GM21447 (cell line): Measurements from ENCODE around the gene NKX1-1.

Source experiments
- ATAC-seq: cut with Tn5 transposase; IDR thresholded peaks from one replicate; pipeline ENCODE4 v1.9.1; 2021; ENCODE audit not compliant: unreplicated experiment

The NKX1-1 gene

DNA sequence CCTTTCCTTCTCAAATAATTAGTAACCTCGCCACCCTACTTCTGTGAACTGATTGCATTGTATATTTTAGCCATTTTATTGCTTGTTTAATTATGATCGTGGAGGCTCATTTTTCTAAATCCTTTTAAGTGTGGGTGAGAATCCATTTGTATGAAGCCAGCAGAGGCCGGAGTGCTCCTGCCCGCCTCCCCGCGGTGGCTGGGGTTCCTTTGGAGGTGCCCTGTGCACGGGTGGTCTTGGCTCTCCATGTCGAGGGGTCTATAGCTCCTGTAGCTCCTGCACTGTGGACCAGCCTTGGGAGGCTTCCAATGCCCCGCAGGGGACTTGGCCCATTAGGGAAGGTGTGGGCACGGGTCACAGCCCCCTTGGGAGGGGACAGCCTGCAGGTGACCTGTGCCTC lies 44.2 kb downstream of the NKX1-1 start:
- no peak for ATAC-seq

DNA sequence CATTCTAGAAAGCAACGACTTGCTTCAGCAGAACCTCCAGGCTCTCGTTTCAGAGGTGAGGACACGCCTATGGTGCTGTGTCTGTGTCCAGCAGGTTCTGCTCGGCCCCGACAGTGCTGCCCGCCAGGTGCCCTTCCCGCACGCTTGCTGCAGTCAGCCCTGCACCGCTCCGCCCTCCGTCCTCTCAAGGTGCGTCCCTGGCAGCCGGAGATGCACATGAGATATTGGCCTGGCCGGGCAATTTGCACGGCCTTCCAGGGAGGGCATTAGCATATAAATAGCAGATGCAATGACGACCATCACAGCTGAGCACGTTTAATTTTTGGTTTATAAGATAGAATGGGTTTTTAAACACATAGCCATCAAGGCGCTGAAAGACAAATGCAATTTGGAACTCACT lies 44.8 kb downstream of the NKX1-1 start:
- no peak for ATAC-seq

DNA sequence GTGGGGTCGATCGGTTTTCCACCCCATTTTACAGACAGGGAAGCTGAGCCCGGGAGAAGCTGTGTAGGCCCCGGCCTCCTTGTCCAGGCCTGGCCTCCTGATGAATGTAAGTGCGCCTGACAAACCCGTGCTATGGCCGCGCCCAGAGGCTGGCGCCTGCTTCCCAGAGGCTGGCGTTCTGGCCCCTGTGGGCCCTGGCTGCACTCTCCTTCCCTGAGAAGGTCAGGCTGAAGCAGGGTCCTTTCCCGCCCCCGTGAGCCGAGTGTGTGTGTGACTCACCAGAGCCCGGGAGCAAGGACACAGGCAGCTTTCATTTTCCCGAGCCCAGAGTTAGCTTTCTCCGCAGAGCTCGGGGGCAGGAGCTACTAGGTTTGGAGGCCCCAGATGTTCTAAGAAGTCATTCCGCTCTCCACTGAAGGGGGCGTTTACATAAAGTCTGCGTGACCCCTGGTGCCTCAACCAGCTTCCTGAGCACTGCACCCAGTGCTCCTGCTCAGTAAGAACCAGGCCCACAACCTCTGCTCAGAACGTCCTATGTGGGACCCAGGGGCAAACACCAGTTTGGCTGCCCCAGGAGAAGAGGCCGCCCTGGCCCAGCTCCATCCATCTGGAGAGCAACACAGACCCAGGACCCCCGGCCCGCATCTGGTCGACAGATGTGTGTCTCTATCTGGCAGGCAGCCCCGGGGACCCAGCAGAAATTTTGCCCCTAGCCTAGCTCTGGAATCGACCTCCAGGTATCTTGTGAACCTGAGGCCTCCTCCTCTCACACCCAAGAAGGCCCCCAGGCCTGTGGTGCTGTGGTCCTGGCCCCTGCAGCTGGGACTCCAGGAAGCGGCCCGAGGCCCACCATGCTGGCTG lies 45.6 kb downstream of the NKX1-1 start:
- no peak for ATAC-seq

DNA sequence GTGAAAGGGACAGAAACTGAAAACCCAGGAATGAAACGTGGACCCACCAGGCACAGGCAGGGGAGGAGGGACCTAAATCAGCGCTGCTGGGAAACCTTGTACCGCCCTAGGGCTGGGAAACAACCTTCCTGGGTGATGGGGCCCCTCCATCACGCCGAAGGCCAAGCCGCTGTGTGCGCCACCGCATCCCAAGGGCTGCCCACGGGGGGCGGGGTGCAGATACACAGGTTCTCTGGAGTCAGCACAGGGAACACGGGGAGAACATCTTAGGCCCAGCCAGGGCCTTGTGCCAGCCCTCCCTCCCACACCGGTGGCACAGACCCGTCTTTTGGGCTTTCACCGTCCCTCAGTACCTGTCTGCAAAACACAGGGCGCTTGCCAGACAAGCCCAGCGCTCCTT lies 46.3 kb downstream of the NKX1-1 start:
- no peak for ATAC-seq

DNA sequence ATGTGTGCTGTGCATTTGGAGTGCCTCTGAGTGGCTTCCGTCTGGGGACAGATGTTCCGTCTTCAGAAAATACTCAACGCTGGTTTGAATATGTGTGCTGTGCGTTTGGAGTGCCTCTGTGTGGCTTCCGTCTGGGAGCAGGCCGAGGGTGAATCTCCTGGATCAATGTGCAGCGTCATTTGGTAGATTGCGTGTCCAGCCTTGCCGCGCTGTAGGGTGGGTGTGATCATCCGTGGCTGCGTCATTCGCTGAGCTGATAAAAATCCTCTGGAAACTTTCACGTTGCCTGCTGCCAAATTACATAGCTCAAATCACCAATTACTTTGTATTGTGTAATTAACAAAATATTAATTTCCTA lies 47.1 kb downstream of the NKX1-1 start:
- no peak for ATAC-seq

DNA sequence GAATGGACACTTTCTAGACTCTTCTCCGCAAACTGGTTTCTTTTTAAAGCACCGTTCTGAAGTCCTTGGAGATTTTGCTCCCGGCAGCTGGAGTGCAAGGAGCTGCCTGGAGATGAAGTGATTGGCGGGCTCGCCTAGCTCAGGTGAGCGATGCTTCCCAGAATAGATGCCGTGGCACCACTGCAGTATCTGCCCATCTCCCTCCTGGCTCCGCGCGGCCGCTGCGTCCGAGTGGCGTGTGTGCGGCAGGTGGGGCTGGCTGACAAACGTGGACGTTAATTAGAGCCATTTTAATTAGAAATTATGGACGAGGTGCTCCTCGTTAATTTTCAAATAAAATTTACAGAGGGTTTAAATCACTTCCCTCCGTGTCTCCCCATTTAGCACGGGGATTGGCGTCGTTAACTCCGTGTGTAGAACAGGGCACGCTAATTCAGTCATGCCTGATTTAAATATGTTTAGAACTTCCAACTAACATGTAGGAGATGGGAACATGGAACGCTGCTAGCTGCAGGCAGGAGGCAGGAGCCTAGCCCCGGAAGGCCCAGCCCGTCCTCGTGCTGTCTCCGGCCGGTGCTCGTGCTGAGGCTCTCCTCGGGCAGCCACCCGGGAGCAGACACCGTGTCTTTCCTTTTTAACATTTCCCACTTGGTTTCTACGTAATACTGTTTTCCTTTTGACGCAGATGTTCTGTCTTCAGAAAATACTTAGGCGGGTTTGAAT lies 47.7 kb downstream of the NKX1-1 start:
- no peak for ATAC-seq

DNA sequence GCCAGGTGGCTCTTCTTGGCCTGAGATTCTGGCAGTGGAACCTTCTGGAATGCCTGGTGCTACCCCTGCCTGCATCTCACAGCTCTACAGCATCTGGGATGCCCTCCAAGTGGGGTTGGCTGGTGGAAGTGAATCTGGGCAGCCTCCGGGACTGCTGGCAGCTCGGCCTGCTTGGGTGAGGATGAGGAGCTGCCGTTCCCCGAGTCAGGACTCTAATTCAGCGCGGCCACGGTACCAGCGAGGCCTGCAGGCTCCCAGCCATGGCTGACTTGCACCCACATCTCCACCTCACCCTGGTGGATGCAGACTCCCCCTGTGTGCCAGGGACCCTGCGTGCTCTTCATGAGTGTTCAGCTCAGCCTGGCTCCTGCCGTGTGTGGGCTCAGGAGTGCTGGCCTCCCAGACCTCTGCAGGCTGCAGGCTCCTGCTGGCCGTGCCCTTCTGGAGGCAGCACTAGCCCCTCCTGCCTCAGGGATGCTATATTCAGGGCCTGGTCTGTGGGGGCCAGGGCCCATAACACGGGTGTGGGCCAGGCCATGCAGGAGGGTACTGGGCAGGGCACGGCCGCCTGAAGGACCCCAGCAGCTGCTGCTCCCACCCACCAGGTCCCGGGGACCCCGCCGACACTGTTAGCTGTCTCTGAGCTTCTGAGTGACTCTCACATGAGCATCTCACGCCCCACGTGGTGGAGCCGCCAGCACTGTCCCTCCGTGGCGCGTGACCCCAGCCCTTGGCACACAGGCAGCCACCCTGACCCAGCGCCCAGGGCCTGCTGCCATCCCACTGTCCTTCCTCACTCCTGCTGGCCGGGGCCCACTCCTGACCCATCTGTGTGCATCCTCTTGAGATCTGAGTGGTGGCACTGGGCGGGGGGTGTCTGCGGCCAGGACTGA lies 48.6 kb downstream of the NKX1-1 start:
- ATAC-seq, result no peak

DNA sequence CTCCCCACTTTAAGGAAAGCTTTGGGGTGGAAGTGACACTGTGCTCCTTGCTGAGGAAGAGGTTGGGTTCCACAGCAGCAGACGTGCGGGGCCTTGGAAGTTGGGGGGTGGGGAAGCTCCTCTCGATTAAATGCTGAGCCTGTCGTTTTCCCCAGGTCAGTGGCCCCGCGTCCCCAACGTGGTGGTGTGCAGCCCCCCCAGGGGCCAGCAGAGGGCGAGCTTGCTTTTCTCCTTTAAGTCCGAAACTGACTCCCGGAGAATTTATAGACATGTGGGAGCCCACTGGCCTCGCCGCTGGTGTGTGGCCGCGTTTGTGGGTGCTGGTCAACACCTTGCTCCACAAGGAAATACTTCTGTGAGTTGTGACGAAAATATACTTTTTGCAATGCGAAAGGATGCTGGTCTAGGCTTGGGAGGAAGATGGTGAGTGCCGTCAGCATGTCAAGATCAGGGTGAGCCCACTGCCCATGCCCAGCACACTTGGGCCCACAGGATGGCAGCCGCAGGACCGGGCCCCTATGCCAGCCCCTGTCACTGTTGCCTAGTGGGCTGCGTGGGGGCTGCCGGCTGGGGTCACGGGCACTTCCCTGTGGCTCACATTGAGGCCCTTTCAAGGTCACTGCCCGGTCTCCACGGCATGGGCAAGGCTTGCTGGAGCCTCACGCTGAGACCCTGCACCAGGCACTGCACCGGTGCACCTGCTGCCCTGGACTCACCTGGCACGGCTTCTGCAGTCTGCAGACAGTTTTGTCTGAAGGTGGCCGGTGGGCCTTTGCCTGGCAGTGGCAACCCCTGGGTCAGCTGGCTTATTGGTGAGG lies 49.9 kb downstream of the NKX1-1 start:
- no peak for ATAC-seq

DNA sequence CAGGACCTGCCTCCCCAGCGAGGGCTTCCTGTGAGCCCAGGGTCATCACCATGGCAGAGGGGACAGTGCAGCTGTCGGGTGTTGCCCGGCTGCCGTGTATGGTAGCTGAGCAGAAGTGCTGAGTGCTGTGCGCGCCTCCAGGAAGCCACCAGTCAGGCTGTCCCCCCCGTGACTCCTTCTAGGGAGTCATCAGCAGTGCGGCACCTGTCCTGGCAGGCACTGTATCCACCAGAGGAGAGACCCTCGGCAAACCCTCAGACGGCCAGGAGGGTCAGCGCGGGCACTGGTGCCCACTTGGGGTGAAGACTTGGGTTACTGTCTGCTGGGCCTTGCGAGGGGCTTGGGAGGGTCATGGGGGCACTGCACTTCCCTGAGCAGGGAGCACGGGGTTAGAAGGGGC lies 50.9 kb downstream of the NKX1-1 start:
- ATAC-seq, result no peak

DNA sequence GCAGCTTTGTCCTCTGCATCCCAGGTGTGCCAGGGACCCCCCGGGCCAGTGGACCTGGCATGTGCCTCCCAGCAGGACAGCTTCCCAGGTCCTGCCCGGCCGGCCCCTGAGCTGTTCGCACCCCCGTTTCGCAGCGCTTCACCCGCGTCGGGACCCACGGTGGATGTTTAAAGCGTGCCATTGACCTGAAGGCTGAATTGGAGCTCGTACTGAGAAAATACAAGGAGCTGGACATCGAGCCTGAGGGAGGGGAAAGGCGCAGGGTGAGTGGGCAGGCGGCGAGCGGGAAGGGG lies 51.3 kb downstream of the NKX1-1 start:
- ATAC-seq, result no peak

DNA sequence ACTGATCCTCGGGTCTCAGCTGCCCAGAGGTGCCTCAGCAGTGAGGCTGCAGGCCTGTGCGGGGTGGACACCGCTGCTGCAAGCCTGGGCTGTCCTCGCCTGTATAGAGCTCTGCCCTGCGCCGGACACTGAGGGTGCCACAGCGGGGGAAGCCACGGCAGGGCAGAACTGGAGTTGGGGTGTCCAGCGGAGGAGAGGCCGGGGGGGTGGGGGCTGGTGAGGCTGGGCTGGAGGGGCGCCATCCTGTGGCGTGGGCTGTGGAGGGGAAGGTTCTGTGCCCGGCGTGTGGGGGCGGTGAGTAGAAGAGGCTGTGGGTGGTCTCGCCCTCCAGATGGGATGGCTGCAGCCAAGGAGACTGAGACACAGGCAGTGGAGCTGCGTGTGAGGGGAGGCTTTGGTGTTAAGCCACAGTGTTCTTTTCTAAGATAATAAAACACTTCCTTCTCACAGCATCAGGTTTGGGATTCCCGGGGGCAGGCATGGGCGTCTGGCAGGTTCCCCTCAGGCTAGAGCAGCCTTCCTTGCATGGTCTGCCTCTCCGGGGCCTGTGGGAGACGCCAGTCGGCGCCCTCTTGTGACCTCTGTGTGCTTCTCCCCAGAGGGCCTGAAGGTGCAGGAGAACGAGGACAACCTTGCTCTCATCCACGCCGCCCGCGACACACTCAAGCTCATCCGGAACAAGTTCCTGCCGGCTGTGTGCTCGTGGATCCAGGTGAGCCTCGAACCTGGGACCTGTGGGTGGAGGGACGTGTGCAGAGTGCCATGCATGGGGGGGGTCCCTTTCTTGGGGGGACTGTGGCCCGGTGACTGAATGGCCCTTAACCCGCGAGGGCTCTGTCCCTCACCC lies 51.9 kb downstream of the NKX1-1 start:
- no peak for ATAC-seq

DNA sequence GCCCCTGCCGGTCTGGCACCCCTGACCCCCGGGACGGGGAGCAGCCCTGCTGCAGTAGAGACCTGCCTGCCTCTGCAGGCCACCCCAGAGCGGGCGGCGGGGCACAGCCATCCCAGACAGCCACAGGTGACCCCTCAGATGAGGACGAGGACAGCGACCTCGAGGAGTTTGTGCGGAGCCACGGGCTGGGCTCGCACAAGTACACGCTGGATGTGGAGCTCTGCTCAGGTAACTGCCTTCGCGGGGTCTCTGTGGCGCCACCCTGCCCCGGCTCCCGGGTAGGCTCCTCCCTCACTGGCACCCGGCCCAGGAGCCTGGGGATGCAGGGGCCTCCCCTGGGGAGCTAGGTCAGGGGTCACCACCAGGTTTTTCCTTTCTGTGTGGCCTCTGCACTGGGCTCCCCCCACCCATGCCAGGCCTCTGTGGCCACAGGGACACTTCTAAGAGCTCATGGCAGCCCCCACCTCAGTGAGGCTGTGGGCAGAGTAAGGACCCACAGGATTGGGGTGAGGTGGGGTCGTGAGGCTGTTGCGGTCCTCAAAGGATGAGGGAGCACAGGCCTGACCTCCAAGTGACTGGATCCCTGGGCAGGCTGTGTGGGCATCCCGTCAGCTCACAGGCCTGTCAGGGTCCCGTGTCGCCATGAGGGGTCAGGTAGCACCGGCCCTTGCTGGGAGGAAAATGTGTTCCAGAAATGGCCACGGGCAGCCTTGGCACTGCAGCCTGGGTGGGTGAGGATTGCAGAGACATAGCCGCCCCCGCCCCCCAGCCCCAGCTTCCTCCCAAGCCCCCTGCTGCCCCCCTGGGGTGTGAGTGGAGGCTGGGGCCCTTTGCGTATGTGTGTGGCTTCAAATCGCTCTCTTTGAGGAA lies 52.8 kb downstream of the NKX1-1 start:
- ATAC-seq, result no peak
